BJ (cell line): ENCODE measurements around the gene GTPBP4. TPM values are rescaled to one million over a fixed set of nuclear protein-coding genes. Genes with fewer than 3 reads are reported as not detected.

Experiments used
- CTCF ChIA-PET: fragments of 350-600 bp; formaldehyde crosslinking; extraction: SDS; loops from one replicate; lab custom pipeline; 2021; ENCODE audit warnings: antibody characterized with exemption, inconsistent platforms; lab: Yijun Ruan, JAX
- POLR2A ChIA-PET: fragments of 300-600 bp; sonication (Branson Sonifier 250); formaldehyde crosslinking; extraction: SDS; loops from one replicate; lab custom pipeline; 2021; ENCODE audit warnings: antibody characterized with exemption; lab: Charles Lee
- DNase-seq: peaks from one replicate; pipeline ENCODE4 v3.0.0-alpha.2; 2011; ENCODE audit warnings: low read depth
- H3K27me3 ChIP-seq: 2 replicates; pipeline ENCODE4 v1.6.0; 2011; ENCODE audit warnings: low read length; ENCODE audit not compliant: control insufficient read depth, insufficient read depth
- H3K36me3 ChIP-seq: 2 replicates; pipeline ENCODE4 v1.5.1; 2011; ENCODE audit warnings: low read length; ENCODE audit not compliant: control insufficient read depth, insufficient read depth
- H3K4me3 ChIP-seq: 2 replicates; pipeline ENCODE4 v1.5.1; 2011; ENCODE audit warnings: low read depth, mild to moderate bottlenecking, control low read depth, low read length
- CTCF ChIP-seq: IDR thresholded peaks from 2 replicates; pipeline ENCODE4 v1.5.1; 2011; ENCODE audit warnings: low read depth, mild to moderate bottlenecking, control low read depth, inconsistent platforms, low read length, moderate library complexity; ENCODE audit not compliant: insufficient read depth
- polyA plus RNA-seq: library from polyadenylated mRNA; depleted of rRNA; stranded (reverse); fragments of >200 nt; gene quantifications from 2 replicates; pipeline ENCODE4 v1.2.3, GENCODE V29; 2011

GTPBP4 gene
- polyA plus RNA-seq, 1 experiment: 17.3 TPM

- ChIA-PET POLR2A (no interaction called here), CTCF (no interaction called here)
- no peak for DNase-seq
- H3K36me3 ChIP-seq: no peaks in the 10 kb centered on the region
- no peak for TF ChIP-seq CTCF
- peaks cover 6% of the 10 kb centered on the region for H3K27me3 ChIP-seq
- H3K4me3 ChIP-seq: no peak overlapping the region
Measured at GRCh38 chr10:958856-959255, 29.4 kb upstream of the GTPBP4 start.

DNA sequence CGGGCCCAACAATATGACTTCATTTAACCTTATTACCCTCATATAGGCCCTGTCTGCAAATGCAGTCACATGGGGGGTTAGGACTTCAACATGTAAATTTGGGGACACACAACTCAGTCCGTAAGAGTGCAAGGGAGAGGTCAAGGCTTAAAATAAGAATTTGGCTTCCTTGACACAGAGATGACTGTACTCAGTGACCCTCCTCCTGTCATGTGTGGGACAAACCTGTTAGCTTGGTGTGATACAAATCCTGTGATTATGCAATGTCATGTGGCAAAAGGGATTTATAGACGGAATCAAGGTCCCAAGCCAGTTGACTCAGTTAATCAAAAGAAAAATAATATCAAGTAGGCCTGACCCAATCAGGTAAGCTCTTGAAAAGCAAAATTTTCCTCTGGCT lies 25.9 kb upstream of the GTPBP4 start:
- TF ChIP-seq CTCF: no peak
- no peaks in the 10 kb centered on the region for H3K36me3 ChIP-seq
- H3K27me3 ChIP-seq: peaks cover 2% of the 10 kb centered on the region; the same call in 1 of the 2 replicates
- no peak overlapping the region for H3K4me3 ChIP-seq
- ChIA-PET POLR2A (no interaction called here), CTCF (interaction anchor here (1.2 kb wide), 1 partner anchor 8 kb away, joined by 3 read pairs; no protein-coding TSS in a partner anchor)
- no peak for DNase-seq

DNA sequence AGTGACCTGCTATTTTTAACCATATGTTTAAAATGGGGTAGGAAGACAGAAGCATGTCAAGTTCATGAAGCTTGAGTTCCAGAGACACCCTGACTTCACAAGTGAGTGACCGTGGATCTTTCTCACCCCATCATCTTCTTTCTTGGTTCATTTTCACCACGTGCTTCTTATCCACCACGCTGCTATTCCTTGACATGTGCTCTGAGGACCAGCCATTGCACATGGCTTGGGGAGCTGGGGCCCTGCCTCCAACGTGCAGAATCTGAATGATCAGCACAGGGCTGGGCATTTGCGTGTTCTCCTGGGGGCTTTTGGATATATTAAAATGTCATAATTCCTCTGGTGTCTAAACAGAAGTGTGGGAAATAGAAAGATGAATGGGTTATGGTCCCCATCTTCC lies 25.0 kb upstream of the GTPBP4 start:
- ChIA-PET POLR2A (no interaction called here), CTCF (interaction anchor here (1.2 kb wide), 1 partner anchor 8 kb away, joined by 3 read pairs; no protein-coding TSS in a partner anchor)
- no peaks in the 10 kb centered on the region for H3K36me3 ChIP-seq
- peaks cover 2% of the 10 kb centered on the region; the same call in 1 of the 2 replicates for H3K27me3 ChIP-seq
- no peak overlapping the region for H3K4me3 ChIP-seq
- no peak for DNase-seq
- no peak for TF ChIP-seq CTCF

- no peak for TF ChIP-seq CTCF
- Histone ChIP-seq H3K4me3 (no peak overlapping the region), H3K27me3 (peaks cover 2% of the 10 kb centered on the region; the same call in 1 of the 2 replicates), H3K36me3 (no peaks in the 10 kb centered on the region)
- no peak for DNase-seq
- POLR2A ChIA-PET: no interaction called here
- CTCF ChIA-PET: interaction anchor here (1.2 kb wide), 1 partner anchor 7 kb away, joined by 3 read pairs; no protein-coding TSS in a partner anchor
Measured at GRCh38 chr10:963655-964054, 24.6 kb upstream of the GTPBP4 start.

DNA sequence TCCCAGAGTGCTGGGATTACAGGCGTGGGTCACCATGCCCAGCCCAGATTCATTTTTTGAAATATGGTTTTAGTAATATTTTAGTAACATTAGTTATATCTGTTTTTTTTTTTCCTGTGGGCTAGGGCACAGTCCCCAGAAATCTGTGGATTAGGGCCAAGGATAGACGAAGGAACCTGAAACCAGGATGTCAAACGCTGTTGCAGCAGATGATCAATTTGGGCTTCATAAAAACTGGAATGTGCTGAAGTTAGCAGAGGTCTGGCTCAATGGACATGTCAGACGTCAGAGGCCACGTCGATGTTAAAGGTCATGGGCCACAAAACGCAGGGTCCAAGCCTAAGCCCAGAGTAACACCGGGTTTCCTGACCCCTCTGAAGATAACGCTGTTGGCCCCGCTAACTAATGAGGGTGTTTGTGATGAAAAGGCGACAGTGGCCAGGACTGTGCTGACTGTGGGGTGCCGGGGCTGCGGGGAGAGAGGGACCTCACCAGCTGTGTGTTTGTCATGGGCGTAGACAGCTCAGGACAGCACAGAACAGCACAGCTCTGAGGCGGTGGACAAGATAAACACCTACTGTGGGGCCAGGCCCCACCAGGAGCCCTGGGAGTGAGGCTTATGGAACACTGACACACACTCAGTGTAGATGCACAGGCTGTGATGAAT lies 23.8 kb upstream of the GTPBP4 start:
- CTCF ChIA-PET: no interaction called here
- POLR2A ChIA-PET: no interaction called here
- Histone ChIP-seq H3K27me3 (no peaks in the 10 kb centered on the region; the same call in 1 of the 2 replicates), H3K36me3 (no peaks in the 10 kb centered on the region), H3K4me3 (no peak overlapping the region)
- TF ChIP-seq CTCF: no peak
- DNase-seq: no peak
